ENCODE data around the gene ZNF521. TPM values are rescaled to one million over a fixed set of nuclear protein-coding genes. Genes with fewer than 3 reads are reported as not detected.

The ZNF521 gene
- polyA plus RNA-seq, 3 donors, result 0.07 to 0.20 TPM; not detected in 1

GRCh38 chr18:25067275-25068025, 284.5 kb downstream of the ZNF521 start:
- no peaks in the 10 kb centered on the region for H3K4me1 Mint-ChIP-seq
- H4K20me1 ChIP-seq (ENCODE audit: insufficient read depth, low read length), result no peaks in the 10 kb centered on the region
- H3K27me3 ChIP-seq (ENCODE audit: control insufficient read depth in 2 of 2, insufficient read depth in 2 of 2, low read length in 2 of 2), result no peaks in the 10 kb centered on the region
- no peak for TF ChIP-seq CTCF (IDR thresholded peaks at IDR 0.05)
- H3K79me2 ChIP-seq (ENCODE audit: insufficient read depth, low read length), result no peaks in the 10 kb centered on the region
- H3K36me3 Mint-ChIP-seq, result no peaks in the 10 kb centered on the region
- no peaks in the 10 kb centered on the region for H3K36me3 ChIP-seq (replicated peaks in 1 of 2; ENCODE audit: control insufficient read depth in 1 of 2, insufficient read depth in 2 of 2, low read length in 2 of 2)
- H2AFZ ChIP-seq (ENCODE audit: insufficient read depth, low read depth, low read length, poor library complexity, severe bottlenecking), result no peak overlapping the region
- no peak overlapping the region for H3K4me3 ChIP-seq (replicated peaks in 1 of 3; ENCODE audit: low read depth in 2 of 3, low read length in 3 of 3)
- WGBS (ENCODE audit: insufficient coverage), result 100% methylated on average over 1 of the region's 5 CpGs
- H3K9ac ChIP-seq (ENCODE audit: insufficient read depth, low read length, poor library complexity, severe bottlenecking), result no peak overlapping the region
- no peaks in the 10 kb centered on the region for H3K4me1 ChIP-seq (ENCODE audit: control insufficient read depth in 1 of 2, insufficient read depth in 2 of 2, low read length in 2 of 2)
- H3K9me3 Mint-ChIP-seq, result peaks cover 0 to 4% (median 0%) of the 10 kb centered on the region in 7 donors
- DNase-seq, result no peak
- H3K27ac ChIP-seq (ENCODE audit: low read depth in 1 of 2, low read length in 2 of 2), result no peak overlapping the region
- no peak overlapping the region for H3K27ac Mint-ChIP-seq
- no peaks in the 10 kb centered on the region for H3K27me3 Mint-ChIP-seq (ENCODE audit: low read depth in 3 of 3)
- no peak overlapping the region for H3K4me3 Mint-ChIP-seq
- H3K4me2 ChIP-seq (replicated peaks; ENCODE audit: extremely low read depth, low read length, poor library complexity, severe bottlenecking), result no peak overlapping the region
- no peaks in the 10 kb centered on the region for H3K9me3 ChIP-seq (replicated peaks in 1 of 2; ENCODE audit: control insufficient read depth in 1 of 2, insufficient read depth in 1 of 2, low read length in 2 of 2)
- intact Hi-C loops (cut with micrococcal nuclease), result no loop called here

DNA sequence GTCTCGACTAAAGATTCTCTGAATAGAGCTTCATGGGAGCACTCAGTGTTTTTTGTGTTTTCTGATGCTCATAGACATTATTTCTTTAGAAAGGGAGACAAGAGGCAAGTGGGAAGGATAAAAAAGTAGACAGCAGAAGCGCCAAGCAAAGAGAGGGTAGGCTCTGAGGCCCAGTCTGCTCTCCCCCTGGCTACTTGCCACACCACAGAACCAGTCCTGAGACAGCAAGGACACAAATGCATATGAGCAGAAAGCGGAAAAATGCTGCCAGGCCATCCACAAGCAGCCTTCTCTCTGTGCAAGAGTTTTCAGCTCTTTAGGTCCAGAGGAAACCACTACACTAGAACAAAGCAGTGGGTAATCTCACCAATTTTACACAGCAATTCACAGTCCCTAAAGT, 285.4 kb downstream of the ZNF521 start:
- Histone ChIP-seq H3K36me3 (replicated peaks in 1 of 2; ENCODE audit: control insufficient read depth in 1 of 2, insufficient read depth in 2 of 2, low read length in 2 of 2) (no peaks in the 10 kb centered on the region), H3K27ac (ENCODE audit: low read depth in 1 of 2, low read length in 2 of 2) (no peak overlapping the region), H3K79me2 (ENCODE audit: insufficient read depth, low read length) (no peaks in the 10 kb centered on the region), H3K9ac (ENCODE audit: insufficient read depth, low read length, poor library complexity, severe bottlenecking) (no peak overlapping the region), H3K4me3 (replicated peaks in 1 of 3; ENCODE audit: low read depth in 2 of 3, low read length in 3 of 3) (no peak overlapping the region), H2AFZ (ENCODE audit: insufficient read depth, low read depth, low read length, poor library complexity, severe bottlenecking) (no peak overlapping the region), H3K4me2 (replicated peaks; ENCODE audit: extremely low read depth, low read length, poor library complexity, severe bottlenecking) (no peak overlapping the region), H4K20me1 (ENCODE audit: insufficient read depth, low read length) (no peaks in the 10 kb centered on the region), H3K27me3 (ENCODE audit: control insufficient read depth in 2 of 2, insufficient read depth in 2 of 2, low read length in 2 of 2) (no peaks in the 10 kb centered on the region), H3K9me3 (replicated peaks in 1 of 2; ENCODE audit: control insufficient read depth in 1 of 2, insufficient read depth in 1 of 2, low read length in 2 of 2) (no peaks in the 10 kb centered on the region), H3K4me1 (ENCODE audit: control insufficient read depth in 1 of 2, insufficient read depth in 2 of 2, low read length in 2 of 2) (no peaks in the 10 kb centered on the region)
- no peak overlapping the region for H3K4me3 Mint-ChIP-seq
- no peak overlapping the region for H3K27ac Mint-ChIP-seq
- TF ChIP-seq CTCF (IDR thresholded peaks at IDR 0.05), result no peak
- peaks cover 0 to under 1% (median 0%) of the 10 kb centered on the region in 7 donors for H3K9me3 Mint-ChIP-seq
- intact Hi-C loops (cut with micrococcal nuclease), result no loop called here
- DNase-seq, result no peak
- 67% methylated on average over 3 of the region's 3 CpGs for WGBS (ENCODE audit: insufficient coverage)
- no peaks in the 10 kb centered on the region for H3K36me3 Mint-ChIP-seq
- H3K27me3 Mint-ChIP-seq (ENCODE audit: low read depth in 3 of 3), result no peaks in the 10 kb centered on the region
- H3K4me1 Mint-ChIP-seq, result no peaks in the 10 kb centered on the region

All from CD14-positive monocyte (primary cell).